HepG2 (cell line): ENCODE measurements around the gene HRNR. TPM values are rescaled to one million over a fixed set of nuclear protein-coding genes. Genes with fewer than 3 reads are reported as not detected.

Experiments
- ATAC-seq: fragments of 200-7000 bp; cut with Tn5 transposase; 3 replicates; pipeline ENCODE4 v1.9.1; 2020; ENCODE audit warnings: mild to moderate bottlenecking, moderate library complexity
- BruUV-seq: library from RNA; stranded (reverse); fragments of 400-500 nt; replicated peaks from 2 replicates; lab custom pipeline; 2021; lab: Mats Ljungman, UMichigan
- CTCF ChIA-PET: fragments of 300-600 bp; formaldehyde crosslinking; extraction: SDS; loops from one replicate; lab custom pipeline; 2021; ENCODE audit warnings: low total read pairs, inconsistent platforms, low intra/inter-chr PET ratio; lab: Yijun Ruan, JAX
- POLR2A ChIA-PET: fragments of 350-600 bp; sonication (Branson Sonifier 250); formaldehyde crosslinking; loops from one replicate; lab custom pipeline; 2020; ENCODE audit warnings: antibody characterized with exemption, inconsistent platforms; lab: Yijun Ruan, JAX
- DNase-seq: peaks from one replicate; pipeline ENCODE4 v3.0.0-alpha.2; 2015; ENCODE audit warnings: low spot score
- FAIRE-seq: peaks from 3 replicates; lab custom pipeline; 2011; peaks lifted over from hg19 to GRCh38; lab: Jason Lieb, UNC
- H2AFZ ChIP-seq: one replicate; pipeline ENCODE4 v1.6.1; 2011; ENCODE audit warnings: low read length, inconsistent platforms
- H3K27ac ChIP-seq: fragments of 300-600 bp; 3 replicates; pipeline ENCODE4 v1.8.0; 2011; ENCODE audit warnings: mixed run types, mild to moderate bottlenecking, mixed read lengths, low read length, inconsistent platforms; ENCODE audit not compliant: insufficient read depth; ENCODE audit errors: extremely low read length
- H3K27me3 ChIP-seq, 2 experiments: fragments of 200-600 bp in 1 of 2; 2 replicates in 1 of 2; 3 replicates in 1 of 2; pipeline versions ENCODE4 v1.6.0 to v1.8.0; 2011; ENCODE audit warnings: low read length in 2 of 2, mild to moderate bottlenecking in 2 of 2, moderate library complexity in 2 of 2, inconsistent platforms in 1 of 2; ENCODE audit not compliant: insufficient read depth in 2 of 2, control insufficient read depth in 1 of 2
- H3K36me3 ChIP-seq, 2 experiments: fragments of 200-600 bp in 1 of 2; replicated peaks in 1 of 2; 2 replicates in 1 of 2; 3 replicates in 1 of 2; pipeline versions ENCODE4 v1.5.1 to v1.8.0; 2011; ENCODE audit warnings: low read length in 2 of 2, inconsistent platforms in 1 of 2; ENCODE audit not compliant: insufficient read depth in 2 of 2, control insufficient read depth in 1 of 2
- H3K4me1 ChIP-seq: 2 replicates; pipeline ENCODE4 v1.5.1; 2012; ENCODE audit warnings: low read length, inconsistent platforms; ENCODE audit not compliant: insufficient read depth
- H3K4me2 ChIP-seq: 2 replicates; pipeline ENCODE4 v1.6.0; 2011; ENCODE audit warnings: low read depth, low read length, inconsistent platforms
- H3K4me3 ChIP-seq, 3 experiments: fragments of 200-600 bp in 1 of 3; sonication (generic), shearing (Covaris generic) in 1 of 3; replicated peaks in 1 of 3; 2 replicates each; pipeline ENCODE4 v1.5.1; 2011 to 2016; ENCODE audit warnings: low read length in 3 of 3, inconsistent platforms in 2 of 3, low read depth in 2 of 3, mild to moderate bottlenecking in 2 of 3, control low read depth in 1 of 3, mixed read lengths in 1 of 3; ENCODE audit not compliant: insufficient read depth in 1 of 3
- H3K79me2 ChIP-seq: one replicate; pipeline ENCODE4 v1.6.1; 2011; ENCODE audit warnings: low read length, inconsistent platforms; ENCODE audit not compliant: insufficient read depth
- H3K9ac ChIP-seq: 2 replicates; pipeline ENCODE4 v1.6.0; 2011; ENCODE audit warnings: mild to moderate bottlenecking, low read depth, low read length, inconsistent platforms; ENCODE audit not compliant: insufficient read depth
- H3K9me3 ChIP-seq: 2 replicates; pipeline ENCODE4 v1.5.1; 2012; ENCODE audit warnings: mild to moderate bottlenecking, low read length
- H4K20me1 ChIP-seq: 2 replicates; pipeline ENCODE4 v1.6.0; 2011; ENCODE audit warnings: inconsistent platforms, mild to moderate bottlenecking, low read length, moderate library complexity; ENCODE audit not compliant: insufficient read depth
- FOXP1 ChIP-seq, 2 experiments: fragments of 450-650 bp in 1 of 2; IDR thresholded peaks; 2 replicates each; pipeline ENCODE4 v1.6.1; 2017 to 2018; ENCODE audit warnings: antibody characterized with exemption in 1 of 2
- MBD4 ChIP-seq: IDR thresholded peaks from 2 replicates; pipeline ENCODE4 v1.6.1; 2012; ENCODE audit warnings: low read length, inconsistent platforms, borderline replicate concordance
- MIXL1 ChIP-seq: IDR thresholded peaks from 2 replicates; pipeline ENCODE4 v1.6.1; 2016
- SMC3 ChIP-seq: IDR thresholded peaks from 2 replicates; pipeline ENCODE4 v1.6.1; 2011; ENCODE audit warnings: low read length, improper control_type of control experiment
- STAG1 ChIP-seq: sonication (generic); formaldehyde crosslinking; IDR thresholded peaks from 2 replicates; pipeline ENCODE4 v1.4.0; 2020; ENCODE audit warnings: missing genetic modification reagents
- TCF12 ChIP-seq, 2 experiments: fragments of 450-650 bp in 1 of 2; sonication (generic) in 1 of 2; formaldehyde crosslinking in 1 of 2; IDR thresholded peaks; 2 replicates each; pipeline versions ENCODE4 v1.6.1 to v1.8.0; 2017 to 2022; ENCODE audit warnings: antibody characterized with exemption in 1 of 2, mild to moderate bottlenecking in 1 of 2, missing genetic modification reagents in 1 of 2, moderate library complexity in 1 of 2
- ZNF230 ChIP-seq: sonication (generic); formaldehyde crosslinking; IDR thresholded peaks from 2 replicates; pipeline ENCODE4 v1.4.0; 2020; ENCODE audit warnings: mild to moderate bottlenecking, missing genetic modification reagents
- ZNF468 ChIP-seq: sonication (generic); formaldehyde crosslinking; IDR thresholded peaks from 2 replicates; pipeline ENCODE4 v1.8.0; 2022; ENCODE audit warnings: mild to moderate bottlenecking, moderate library complexity, missing genetic modification reagents
- ZNF549 ChIP-seq: sonication (generic); formaldehyde crosslinking; IDR thresholded peaks from 2 replicates; pipeline ENCODE4 v1.5.0; 2020; ENCODE audit warnings: missing genetic modification reagents
- ZNF589 ChIP-seq: sonication (generic); formaldehyde crosslinking; conservative IDR thresholded peaks from 2 replicates; pipeline ENCODE4 v1.8.0; 2022; ENCODE audit warnings: mild to moderate bottlenecking, moderate library complexity, missing genetic modification reagents
- WGBS: methylation state at CpG from one replicate; pipeline ENCODE4 v1.1.6; 2017; ENCODE audit warnings: low lambda C conversion rate; 5-methylcytosine and 5-hydroxymethylcytosine counted together
- in situ Hi-C: cut with HindIII; loops from 2 replicates; pipeline ENCODE4 v1.10.0; 2017; ENCODE audit warnings: low pct_unique_long_range_greater_than_20kb; ENCODE audit not compliant: extremely low pct_ligation_motif_present
- intact Hi-C: fragments of 100-400 bp; cut with micrococcal nuclease; formaldehyde crosslinking; loops from one replicate; pipeline ENCODE4 v1.10.0; 2022; ENCODE audit not compliant: unreplicated experiment
- polyA plus RNA-seq, 8 experiments: library from polyadenylated mRNA; depleted of rRNA in 3 of 8; stranded (reverse) in 7 of 8; unstranded in 1 of 8; fragments of >200 nt; fragmentation: Illumina TruSeq in 4 of 8; extraction: Trizol in 4 of 8; gene quantifications; 2 replicates each; pipeline versions ENCODE4 v1.2.1 to v1.2.3, GENCODE V29; 2011 to 2016; ENCODE audit warnings: low read depth in 4 of 8, missing spikeins in 1 of 8, mixed read lengths in 1 of 8; ENCODE audit not compliant: insufficient read depth in 1 of 8
- total RNA-seq, 5 experiments: library from RNA; depleted of rRNA; stranded (reverse); fragments of >200 nt; fragmentation: Illumina TruSeq; extraction: Trizol; gene quantifications; 2 replicates each; pipeline ENCODE4 v1.2.3, GENCODE V29; 2016; ENCODE audit warnings: low read depth in 1 of 5
- TF ChIP-seq, protein P1 (sequence below): sonication (generic); formaldehyde crosslinking; IDR thresholded peaks from 2 replicates; pipeline ENCODE4 v1.4.0; 2020; ENCODE audit warnings: missing genetic modification reagents, borderline replicate concordance

Gene HRNR
- total and polyA plus RNA-seq, 2 of the 13 experiments (the other 11 are each of a cell fraction or from before 2014, with no cell fraction given) = not detected

DNA sequence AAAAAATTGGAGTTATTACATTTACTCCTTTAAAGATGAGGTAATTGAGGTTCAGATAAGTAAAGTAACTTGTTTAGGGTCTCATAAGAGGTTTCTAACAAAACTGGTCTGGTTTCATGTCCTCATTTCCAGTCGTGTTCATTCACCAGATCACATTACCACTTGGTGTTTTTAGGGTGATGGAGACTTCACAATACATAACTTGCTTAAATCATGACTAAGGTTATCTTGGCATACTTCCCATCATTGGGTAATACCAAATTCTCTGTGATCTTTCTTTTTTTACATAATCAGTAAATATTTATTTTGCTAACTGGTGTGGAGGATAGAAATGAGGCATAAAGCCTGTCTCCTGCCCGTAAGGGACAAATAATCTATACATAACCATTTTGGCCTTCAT, 33.4 kb downstream of the HRNR start:
- no peaks in the 10 kb centered on the region for H3K79me2 ChIP-seq
- ATAC-seq = no peak
- no peak overlapping the region for H3K4me2 ChIP-seq
- 1% methylated on average over 2 of the region's 2 CpGs for WGBS
- no peak overlapping the region for H2AFZ ChIP-seq
- H3K9ac ChIP-seq = no peak overlapping the region
- no peak for FAIRE-seq
- intact Hi-C loops = loop anchor here (2.0 kb wide), 1 partner anchor 268 kb away; no protein-coding TSS in a partner anchor
- no peaks in the 10 kb centered on the region for H3K27me3 ChIP-seq
- DNase-seq = no peak
- H3K4me1 ChIP-seq = no peaks in the 10 kb centered on the region
- no peaks in the 10 kb centered on the region for H3K9me3 ChIP-seq
- BruUV-seq = no TSS peak
- ChIA-PET POLR2A (no interaction called here), CTCF (interaction anchor here (0.7 to 3.3 kb wide), 3 partner anchors 250 to 272 kb away, joined by 3 to 19 read pairs (median 4); no protein-coding TSS in a partner anchor)
- H3K4me3 ChIP-seq = no peak overlapping the region
- no peaks in the 10 kb centered on the region for H4K20me1 ChIP-seq
- H3K27ac ChIP-seq = no peak overlapping the region
- no peak for TF ChIP-seq ZNF549 (CRISPR knock-in tag)
- H3K36me3 ChIP-seq = no peaks in the 10 kb centered on the region
- in situ Hi-C loops = no loop called here

DNA sequence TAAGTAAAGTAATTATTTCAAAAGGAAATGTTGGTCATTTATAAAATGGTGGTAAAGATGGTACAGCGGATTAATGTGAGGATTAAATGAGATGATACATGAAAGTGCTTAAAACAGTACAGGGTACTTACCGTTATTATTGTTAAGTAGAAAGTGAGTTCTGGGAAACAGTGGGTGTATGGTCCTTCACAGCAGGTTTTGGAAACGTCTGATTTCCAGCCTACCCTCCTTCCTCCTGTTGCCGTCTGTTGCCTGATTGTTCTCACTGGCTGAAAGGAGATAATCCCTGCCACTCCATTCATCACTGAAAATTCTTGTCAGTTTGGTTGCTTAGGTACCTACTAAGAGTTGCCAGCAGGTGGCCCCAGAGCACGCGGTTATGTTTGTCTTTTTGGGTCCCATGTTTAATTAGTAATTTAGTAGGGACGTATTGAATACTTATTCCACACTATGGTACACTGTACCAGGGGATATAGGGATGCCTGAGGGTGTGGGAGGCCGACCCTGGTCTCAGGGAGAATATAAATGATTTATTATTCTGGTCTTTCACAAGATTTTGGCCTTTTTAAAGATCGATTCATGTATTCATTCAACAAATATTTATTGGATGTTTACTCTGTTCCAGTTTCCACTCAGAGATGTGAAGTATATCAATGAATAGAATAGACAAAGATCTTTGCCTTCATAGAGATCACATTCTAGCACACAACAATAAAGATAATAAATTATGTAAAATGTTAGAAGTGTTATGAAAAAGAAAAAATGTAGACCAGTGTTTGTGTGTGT, 34.1 kb downstream of the HRNR start:
- FAIRE-seq (peak; percentile 39), DNase-seq (peak; percentile 31), ATAC-seq (peak; percentile 68)
- no TSS peak for BruUV-seq
- H3K27me3 ChIP-seq = no peaks in the 10 kb centered on the region; a peak in 1 of 5 replicates
- H3K27ac ChIP-seq = no peak overlapping the region
- no peaks in the 10 kb centered on the region for H3K36me3 ChIP-seq
- intact Hi-C loops (loop anchor here (2.0 kb wide), 1 partner anchor 269 kb away; no protein-coding TSS in a partner anchor), in situ Hi-C loops (loop anchor here (5.0 to 10.0 kb wide), 3 partner anchors 48 to 255 kb away; no protein-coding TSS in a partner anchor)
- no peaks in the 10 kb centered on the region for H3K9me3 ChIP-seq
- H3K9ac ChIP-seq = no peak overlapping the region
- WGBS = 13% methylated on average over 9 of the region's 9 CpGs
- no peaks in the 10 kb centered on the region for H3K79me2 ChIP-seq
- ChIA-PET POLR2A (no interaction called here), CTCF (interaction anchor here (0.7 to 3.3 kb wide), 3 partner anchors 251 to 272 kb away, joined by 3 to 19 read pairs (median 4); no protein-coding TSS in a partner anchor)
- H2AFZ ChIP-seq = no peak overlapping the region
- H3K4me2 ChIP-seq = no peak overlapping the region
- no peaks in the 10 kb centered on the region for H3K4me1 ChIP-seq
- no peaks in the 10 kb centered on the region for H4K20me1 ChIP-seq
- H3K4me3 ChIP-seq = no peak overlapping the region
- no peak for TF ChIP-seq ZNF589 (CRISPR knock-in tag)
- TF ChIP-seq TCF12 (IDR thresholded peaks at IDR 0.05) = no peak
- no peak for TF ChIP-seq TCF12 (CRISPR knock-in tag; IDR thresholded peaks at IDR 0.05)
- no peak for TF ChIP-seq MIXL1 (CRISPR knock-in tag)
- no peak for TF ChIP-seq FOXP1 (IDR thresholded peaks at IDR 0.05)
- no peak for TF ChIP-seq FOXP1 (CRISPR knock-in tag; IDR thresholded peaks at IDR 0.05)
- TF ChIP-seq MBD4 = no peak
- TF ChIP-seq SMC3 = peak; percentile 43; the same call in 1 of the 2 replicates
- TF ChIP-seq, protein P1, sequence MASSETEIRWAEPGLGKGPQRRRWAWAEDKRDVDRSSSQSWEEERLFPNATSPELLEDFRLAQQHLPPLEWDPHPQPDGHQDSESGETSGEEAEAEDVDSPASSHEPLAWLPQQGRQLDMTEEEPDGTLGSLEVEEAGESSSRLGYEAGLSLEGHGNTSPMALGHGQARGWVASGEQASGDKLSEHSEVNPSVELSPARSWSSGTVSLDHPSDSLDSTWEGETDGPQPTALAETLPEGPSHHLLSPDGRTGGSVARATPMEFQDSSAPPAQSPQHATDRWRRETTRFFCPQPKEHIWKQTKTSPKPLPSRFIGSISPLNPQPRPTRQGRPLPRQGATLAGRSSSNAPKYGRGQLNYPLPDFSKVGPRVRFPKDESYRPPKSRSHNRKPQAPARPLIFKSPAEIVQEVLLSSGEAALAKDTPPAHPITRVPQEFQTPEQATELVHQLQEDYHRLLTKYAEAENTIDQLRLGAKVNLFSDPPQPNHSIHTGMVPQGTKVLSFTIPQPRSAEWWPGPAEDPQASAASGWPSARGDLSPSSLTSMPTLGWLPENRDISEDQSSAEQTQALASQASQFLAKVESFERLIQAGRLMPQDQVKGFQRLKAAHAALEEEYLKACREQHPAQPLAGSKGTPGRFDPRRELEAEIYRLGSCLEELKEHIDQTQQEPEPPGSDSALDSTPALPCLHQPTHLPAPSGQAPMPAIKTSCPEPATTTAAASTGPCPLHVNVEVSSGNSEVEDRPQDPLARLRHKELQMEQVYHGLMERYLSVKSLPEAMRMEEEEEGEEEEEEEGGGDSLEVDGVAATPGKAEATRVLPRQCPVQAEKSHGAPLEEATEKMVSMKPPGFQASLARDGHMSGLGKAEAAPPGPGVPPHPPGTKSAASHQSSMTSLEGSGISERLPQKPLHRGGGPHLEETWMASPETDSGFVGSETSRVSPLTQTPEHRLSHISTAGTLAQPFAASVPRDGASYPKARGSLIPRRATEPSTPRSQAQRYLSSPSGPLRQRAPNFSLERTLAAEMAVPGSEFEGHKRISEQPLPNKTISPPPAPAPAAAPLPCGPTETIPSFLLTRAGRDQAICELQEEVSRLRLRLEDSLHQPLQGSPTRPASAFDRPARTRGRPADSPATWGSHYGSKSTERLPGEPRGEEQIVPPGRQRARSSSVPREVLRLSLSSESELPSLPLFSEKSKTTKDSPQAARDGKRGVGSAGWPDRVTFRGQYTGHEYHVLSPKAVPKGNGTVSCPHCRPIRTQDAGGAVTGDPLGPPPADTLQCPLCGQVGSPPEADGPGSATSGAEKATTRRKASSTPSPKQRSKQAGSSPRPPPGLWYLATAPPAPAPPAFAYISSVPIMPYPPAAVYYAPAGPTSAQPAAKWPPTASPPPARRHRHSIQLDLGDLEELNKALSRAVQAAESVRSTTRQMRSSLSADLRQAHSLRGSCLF (CRISPR knock-in tag) = no peak
- TF ChIP-seq ZNF468 (CRISPR knock-in tag) = no peak
- TF ChIP-seq ZNF230 (CRISPR knock-in tag) = no peak
- peak; percentile 61 for TF ChIP-seq STAG1 (CRISPR knock-in tag)
